ENCODE measurements around the gene PRDM16.

GRCh38 chr1:3468236-3469103 is 399.5 kb downstream of the PRDM16 start:
- no peak for TF ChIP-seq CTCF (conservative IDR thresholded peaks at IDR 0.05)
- TF ChIP-seq ZFX (IDR thresholded peaks at IDR 0.05) = no peak

Data from C4-2B (cell line).